ENCODE measurements around the gene PELI2.
A peak's percentile ranks its signal among the peaks of the same experiment; 100 is the strongest.

PELI2 gene

DNA sequence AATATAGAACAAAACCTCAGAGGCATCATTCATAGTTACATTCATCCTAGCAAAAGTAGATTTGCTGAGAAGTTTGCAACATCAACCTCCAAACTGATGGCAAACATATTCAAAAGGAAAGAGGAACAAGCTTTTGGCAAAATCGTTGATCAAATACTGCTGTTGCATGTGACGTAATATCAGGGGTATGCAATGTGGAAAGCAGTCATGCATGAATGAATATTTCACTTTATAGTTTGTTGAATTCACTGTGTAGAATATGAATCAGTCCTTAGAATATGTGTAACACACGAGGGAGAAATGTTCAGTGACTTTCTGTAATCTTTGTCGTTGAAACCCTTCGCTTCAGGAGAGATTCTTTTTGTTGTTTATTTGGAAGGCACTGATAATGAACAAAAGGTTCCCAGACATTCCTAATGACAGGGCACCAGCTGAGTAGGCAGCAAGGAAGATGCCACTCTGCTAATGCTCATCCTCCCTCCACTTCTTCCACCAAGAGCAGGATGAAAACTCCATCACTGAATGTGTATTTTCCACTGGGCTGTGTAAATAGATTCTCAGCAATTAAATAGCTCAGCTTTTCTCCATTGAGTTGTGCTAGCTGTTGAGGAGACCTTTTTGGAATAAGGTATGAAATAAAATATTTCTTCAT, 126.1 kb downstream of the PELI2 start:
- Histone ChIP-seq H3K4me2 (ENCODE audit: low read length) (no peak overlapping the region), H2AFZ (ENCODE audit: low read length) (no peak overlapping the region), H3K4me1 (ENCODE audit: insufficient read depth, low read length, severe bottlenecking) (peaks cover 3% of the 10 kb centered on the region), H4K20me1 (ENCODE audit: insufficient read depth, low read length) (no peaks in the 10 kb centered on the region), H3F3A (ENCODE audit: insufficient read depth, low read length) (no peaks in the 10 kb centered on the region), H3K27ac (ENCODE audit: low read depth, low read length, poor library complexity, severe bottlenecking) (no peak overlapping the region), H3K79me2 (ENCODE audit: insufficient read depth, low read length) (no peaks in the 10 kb centered on the region), H3K9me2 (ENCODE audit: low read depth, low read length) (no peaks in the 10 kb centered on the region), H3K4me3 (ENCODE audit: low read depth, low read length, poor library complexity, severe bottlenecking) (no peak overlapping the region), H3K27me3 (ENCODE audit: insufficient read depth, low read length) (no peaks in the 10 kb centered on the region), H3K9me3 (ENCODE audit: low read length) (no peaks in the 10 kb centered on the region), H3K9ac (ENCODE audit: low read length) (no peak overlapping the region), H3K36me3 (ENCODE audit: insufficient read depth, low read length) (no peaks in the 10 kb centered on the region)
- TF ChIP-seq EZH2 (IDR thresholded peaks at IDR 0.05; ENCODE audit: borderline replicate concordance, low read length): no peak
- TF ChIP-seq CTCF (IDR thresholded peaks at IDR 0.05; ENCODE audit: low read length): no peak

DNA sequence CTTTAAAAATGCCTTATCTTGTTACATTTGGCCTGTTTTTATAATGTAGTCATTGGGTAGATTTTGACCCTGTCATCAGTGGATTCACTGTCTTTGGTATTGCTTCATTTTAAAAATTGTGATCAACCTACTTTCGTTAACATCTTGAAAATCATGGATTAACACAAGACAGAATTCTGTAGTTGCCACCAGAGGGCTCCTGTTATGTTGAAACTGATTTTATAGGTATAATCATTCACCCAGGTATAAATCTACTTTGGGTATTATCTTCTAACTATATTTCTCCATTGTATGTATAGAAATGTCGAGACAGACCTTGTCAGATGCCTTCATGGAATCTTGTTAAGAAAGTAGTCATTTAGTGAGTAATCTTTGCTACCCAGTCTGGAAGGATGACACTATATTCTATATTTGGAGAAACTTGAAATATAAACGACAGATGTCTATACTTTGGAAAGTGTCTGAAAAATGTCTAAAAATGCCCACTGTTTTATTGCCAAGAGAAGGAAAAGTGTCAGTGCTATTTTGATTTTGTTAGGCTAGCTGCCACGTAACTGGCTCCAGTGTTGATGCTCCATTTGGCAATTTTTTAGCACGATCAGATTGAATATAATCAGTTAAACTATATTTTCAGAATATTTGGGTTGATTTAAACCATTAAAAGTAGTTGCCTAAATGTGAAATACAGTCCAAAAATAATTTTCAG, 129.4 kb downstream of the PELI2 start:
- Histone ChIP-seq H3F3A (ENCODE audit: insufficient read depth, low read length) (no peaks in the 10 kb centered on the region), H3K27ac (ENCODE audit: low read depth, low read length, poor library complexity, severe bottlenecking) (no peak overlapping the region), H3K27me3 (ENCODE audit: insufficient read depth, low read length) (no peaks in the 10 kb centered on the region), H4K20me1 (ENCODE audit: insufficient read depth, low read length) (no peaks in the 10 kb centered on the region), H3K4me1 (ENCODE audit: insufficient read depth, low read length, severe bottlenecking) (peaks cover 3% of the 10 kb centered on the region), H3K9me2 (ENCODE audit: low read depth, low read length) (no peaks in the 10 kb centered on the region), H3K4me3 (ENCODE audit: low read depth, low read length, poor library complexity, severe bottlenecking) (no peak overlapping the region), H3K4me2 (ENCODE audit: low read length) (no peak overlapping the region), H3K9me3 (ENCODE audit: low read length) (no peaks in the 10 kb centered on the region), H3K9ac (ENCODE audit: low read length) (no peak overlapping the region), H3K79me2 (ENCODE audit: insufficient read depth, low read length) (no peaks in the 10 kb centered on the region), H2AFZ (ENCODE audit: low read length) (no peak overlapping the region), H3K36me3 (ENCODE audit: insufficient read depth, low read length) (no peaks in the 10 kb centered on the region)
- TF ChIP-seq CTCF (IDR thresholded peaks at IDR 0.05; ENCODE audit: low read length) (peak; percentile 57), EZH2 (IDR thresholded peaks at IDR 0.05; ENCODE audit: borderline replicate concordance, low read length) (no peak)

DNA sequence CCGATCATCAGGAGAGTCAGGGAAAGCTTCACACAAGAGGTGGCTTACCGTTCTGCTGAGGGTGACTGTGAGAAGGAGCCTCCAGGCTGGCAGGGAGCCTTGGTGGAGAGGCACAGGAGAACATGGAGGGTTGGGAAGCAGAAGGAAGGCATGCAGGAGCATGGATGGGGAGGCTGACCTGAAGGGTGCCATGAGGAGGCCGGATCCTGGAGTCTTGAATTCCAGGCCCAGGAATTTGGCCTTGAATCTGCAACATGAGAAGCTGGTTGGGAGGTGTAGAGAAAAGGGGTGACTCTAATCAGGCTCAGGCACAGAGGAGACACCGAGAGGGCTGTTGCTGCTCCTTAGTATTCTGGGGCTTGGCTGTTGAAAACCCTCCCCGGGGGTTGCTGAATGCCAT, 130.2 kb downstream of the PELI2 start:
- Histone ChIP-seq H3K9me2 (ENCODE audit: low read depth, low read length) (no peaks in the 10 kb centered on the region), H3K27me3 (ENCODE audit: insufficient read depth, low read length) (no peaks in the 10 kb centered on the region), H3K36me3 (ENCODE audit: insufficient read depth, low read length) (no peaks in the 10 kb centered on the region), H3K79me2 (ENCODE audit: insufficient read depth, low read length) (no peaks in the 10 kb centered on the region), H2AFZ (ENCODE audit: low read length) (no peak overlapping the region), H3F3A (ENCODE audit: insufficient read depth, low read length) (no peaks in the 10 kb centered on the region), H3K4me2 (ENCODE audit: low read length) (no peak overlapping the region), H3K27ac (ENCODE audit: low read depth, low read length, poor library complexity, severe bottlenecking) (no peak overlapping the region), H4K20me1 (ENCODE audit: insufficient read depth, low read length) (no peaks in the 10 kb centered on the region), H3K4me3 (ENCODE audit: low read depth, low read length, poor library complexity, severe bottlenecking) (no peak overlapping the region), H3K9ac (ENCODE audit: low read length) (no peak overlapping the region), H3K9me3 (ENCODE audit: low read length) (no peaks in the 10 kb centered on the region), H3K4me1 (ENCODE audit: insufficient read depth, low read length, severe bottlenecking) (peaks cover 3% of the 10 kb centered on the region)
- TF ChIP-seq CTCF (IDR thresholded peaks at IDR 0.05; ENCODE audit: low read length) (no peak), EZH2 (IDR thresholded peaks at IDR 0.05; ENCODE audit: borderline replicate concordance, low read length) (no peak)

All from OCI-LY1 (cell line).